Measurements from ENCODE around the gene CENPO. TPM values are rescaled to one million over a fixed set of nuclear protein-coding genes. Genes with fewer than 3 reads are reported as not detected.

Gene CENPO
- total and polyA plus RNA-seq, 2 experiments from 2014 or later = 6.1 to 16.1 TPM

DNA sequence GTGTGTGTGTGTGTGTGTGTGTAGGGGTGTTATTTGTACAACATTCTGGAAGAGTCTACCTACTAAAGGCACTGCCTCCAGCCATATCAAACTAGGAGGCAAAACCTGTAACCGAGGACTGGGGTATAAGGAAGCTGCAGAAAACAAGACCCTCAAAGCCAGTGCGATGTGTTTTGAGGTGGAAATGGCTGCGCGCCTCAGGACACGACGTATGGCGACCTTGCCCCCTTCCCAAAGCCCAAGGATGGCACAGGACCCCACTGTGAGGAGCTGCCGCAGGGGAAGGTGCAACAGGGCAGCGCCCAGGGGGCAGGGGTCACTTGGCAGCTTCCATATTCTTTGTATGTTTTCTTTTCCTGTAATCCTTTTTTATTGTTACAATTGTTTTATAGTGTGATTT lies 59.8 kb downstream of the CENPO start:
- Histone ChIP-seq H3K9me3 (ENCODE audit: low read depth) (no peaks in the 10 kb centered on the region), H3K4me3 (no peak overlapping the region), H3K27me3 (no peaks in the 10 kb centered on the region), H3K36me3 (no peaks in the 10 kb centered on the region), H3K27ac (no peak overlapping the region), H3K4me1 (ENCODE audit: low read depth) (no peaks in the 10 kb centered on the region)
- no peak for DNase-seq (ENCODE audit: low read depth in 1 of 2, low spot score in 1 of 2)
- TF ChIP-seq, protein P1, sequence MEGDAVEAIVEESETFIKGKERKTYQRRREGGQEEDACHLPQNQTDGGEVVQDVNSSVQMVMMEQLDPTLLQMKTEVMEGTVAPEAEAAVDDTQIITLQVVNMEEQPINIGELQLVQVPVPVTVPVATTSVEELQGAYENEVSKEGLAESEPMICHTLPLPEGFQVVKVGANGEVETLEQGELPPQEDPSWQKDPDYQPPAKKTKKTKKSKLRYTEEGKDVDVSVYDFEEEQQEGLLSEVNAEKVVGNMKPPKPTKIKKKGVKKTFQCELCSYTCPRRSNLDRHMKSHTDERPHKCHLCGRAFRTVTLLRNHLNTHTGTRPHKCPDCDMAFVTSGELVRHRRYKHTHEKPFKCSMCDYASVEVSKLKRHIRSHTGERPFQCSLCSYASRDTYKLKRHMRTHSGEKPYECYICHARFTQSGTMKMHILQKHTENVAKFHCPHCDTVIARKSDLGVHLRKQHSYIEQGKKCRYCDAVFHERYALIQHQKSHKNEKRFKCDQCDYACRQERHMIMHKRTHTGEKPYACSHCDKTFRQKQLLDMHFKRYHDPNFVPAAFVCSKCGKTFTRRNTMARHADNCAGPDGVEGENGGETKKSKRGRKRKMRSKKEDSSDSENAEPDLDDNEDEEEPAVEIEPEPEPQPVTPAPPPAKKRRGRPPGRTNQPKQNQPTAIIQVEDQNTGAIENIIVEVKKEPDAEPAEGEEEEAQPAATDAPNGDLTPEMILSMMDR (IDR thresholded peaks at IDR 0.05; ENCODE audit: low read depth, low read length) = no peak

DNA sequence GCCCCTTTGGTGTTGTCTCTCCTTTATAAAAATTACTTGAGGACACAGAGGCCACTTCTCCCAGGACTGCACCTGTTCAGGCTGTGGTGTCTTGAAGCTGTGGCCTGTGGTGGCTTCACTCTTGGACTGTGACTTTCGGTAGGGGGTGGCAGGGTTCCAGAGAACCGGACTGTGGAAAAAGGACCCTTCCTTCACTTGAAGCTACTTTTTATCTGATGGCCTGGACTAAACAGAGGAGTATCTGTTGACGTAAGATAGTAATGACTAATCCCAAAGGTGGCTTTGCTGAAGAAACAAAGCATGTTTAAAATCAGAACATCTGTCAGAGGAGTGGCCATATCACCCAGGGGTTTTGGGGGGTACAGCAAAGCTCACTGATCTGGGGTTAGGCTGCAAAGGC lies 60.8 kb downstream of the CENPO start:
- Histone ChIP-seq H3K4me1 (ENCODE audit: low read depth) (no peaks in the 10 kb centered on the region), H3K9me3 (ENCODE audit: low read depth) (no peaks in the 10 kb centered on the region), H3K4me3 (no peak overlapping the region), H3K27me3 (no peaks in the 10 kb centered on the region), H3K27ac (no peak overlapping the region), H3K36me3 (no peaks in the 10 kb centered on the region)
- no peak for DNase-seq (ENCODE audit: low read depth in 1 of 2, low spot score in 1 of 2)
- TF ChIP-seq, protein P1 (IDR thresholded peaks at IDR 0.05; ENCODE audit: low read depth, low read length) = no peak

DNA sequence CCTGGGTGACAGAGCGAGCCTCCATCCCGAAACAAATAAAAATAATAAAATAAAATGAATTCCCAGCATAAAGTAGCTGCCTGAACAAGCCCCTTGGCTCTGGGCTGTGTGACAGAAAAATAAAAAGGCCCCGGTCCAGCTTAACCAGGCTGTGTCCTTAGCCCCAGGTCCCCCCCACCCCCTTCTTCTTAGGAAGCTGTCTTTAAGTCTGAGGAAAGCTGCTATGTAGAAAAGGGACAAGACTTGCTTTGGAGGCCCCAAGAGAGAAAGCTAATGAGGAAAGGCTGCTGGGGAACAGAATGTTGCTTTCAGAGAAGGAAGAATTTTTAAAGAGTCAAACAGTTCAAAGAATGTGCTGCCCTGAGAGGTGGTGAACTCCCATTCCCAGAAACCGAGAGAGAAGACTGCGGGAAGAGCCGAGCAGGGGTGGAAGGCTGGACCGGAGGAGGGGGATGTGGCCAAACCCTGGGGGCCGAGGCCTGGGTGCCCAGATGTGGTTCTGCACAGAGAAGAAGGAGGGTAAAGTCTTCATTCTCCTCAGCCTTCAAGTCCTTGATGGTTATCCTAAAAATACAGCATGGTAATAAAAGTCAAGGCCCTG lies 61.9 kb downstream of the CENPO start:
- Histone ChIP-seq H3K36me3 (no peaks in the 10 kb centered on the region), H3K4me1 (ENCODE audit: low read depth) (no peaks in the 10 kb centered on the region), H3K4me3 (no peak overlapping the region), H3K9me3 (ENCODE audit: low read depth) (no peaks in the 10 kb centered on the region), H3K27me3 (no peaks in the 10 kb centered on the region), H3K27ac (no peak overlapping the region)
- TF ChIP-seq, protein P1 (IDR thresholded peaks at IDR 0.05; ENCODE audit: low read depth, low read length) = no peak
- no peak for DNase-seq (ENCODE audit: low read depth in 1 of 2, low spot score in 1 of 2)

DNA sequence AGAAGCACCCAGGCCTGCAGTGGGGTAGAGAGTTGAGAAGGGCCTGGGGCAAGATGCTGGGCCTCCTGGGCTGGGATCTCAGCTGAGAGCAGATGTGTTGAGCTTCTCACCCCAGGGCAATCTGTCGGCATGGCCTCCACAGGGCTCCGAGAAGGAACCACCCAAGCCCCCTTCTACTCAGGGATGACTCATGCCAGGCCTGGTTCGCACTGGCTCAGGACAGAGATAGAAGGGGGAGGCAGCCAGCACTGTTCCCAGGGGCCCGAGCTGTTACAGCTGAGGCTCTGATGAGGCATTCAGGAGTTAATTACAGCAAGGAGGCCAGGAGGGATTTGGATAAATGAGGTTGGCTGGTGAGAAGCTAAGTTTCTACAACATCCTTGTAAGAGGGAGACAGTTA lies 62.5 kb downstream of the CENPO start:
- H3K36me3 ChIP-seq = no peaks in the 10 kb centered on the region
- H3K27ac ChIP-seq = no peak overlapping the region
- H3K4me1 ChIP-seq (ENCODE audit: low read depth) = no peaks in the 10 kb centered on the region
- DNase-seq (ENCODE audit: low read depth in 1 of 2, low spot score in 1 of 2) = peak in 1 of 2 donors; percentile 70
- H3K27me3 ChIP-seq = no peaks in the 10 kb centered on the region
- H3K9me3 ChIP-seq (ENCODE audit: low read depth) = no peaks in the 10 kb centered on the region
- no peak overlapping the region for H3K4me3 ChIP-seq
- TF ChIP-seq, protein P1 (IDR thresholded peaks at IDR 0.05; ENCODE audit: low read depth, low read length) = no peak

DNA sequence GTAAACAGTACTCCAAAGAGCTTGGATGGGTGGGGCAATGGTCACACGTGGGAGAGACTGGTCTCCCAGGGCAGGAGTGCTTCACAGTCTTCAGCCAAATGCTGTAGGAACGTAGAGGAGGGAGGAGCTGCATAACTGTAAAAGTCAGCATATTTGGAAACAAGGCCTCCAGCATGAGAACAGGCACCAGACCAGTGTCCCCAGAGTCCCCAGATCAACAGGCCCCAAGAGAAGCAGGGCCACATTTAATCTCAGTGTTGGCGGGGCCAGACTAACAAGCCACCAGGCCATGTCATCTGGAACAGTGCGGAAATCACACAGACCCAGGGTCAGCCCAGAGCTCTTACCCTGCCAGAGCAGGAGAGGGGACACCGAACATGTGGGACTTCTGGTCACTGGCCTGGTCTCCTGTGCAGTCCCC lies 63.6 kb downstream of the CENPO start:
- Histone ChIP-seq H3K9me3 (ENCODE audit: low read depth) (no peaks in the 10 kb centered on the region), H3K36me3 (no peaks in the 10 kb centered on the region), H3K27ac (no peak overlapping the region), H3K4me1 (ENCODE audit: low read depth) (no peaks in the 10 kb centered on the region), H3K4me3 (no peak overlapping the region), H3K27me3 (no peaks in the 10 kb centered on the region)
- peak in 1 of 2 donors; percentile 26 for DNase-seq (ENCODE audit: low read depth in 1 of 2, low spot score in 1 of 2)
- TF ChIP-seq, protein P1 (IDR thresholded peaks at IDR 0.05; ENCODE audit: low read depth, low read length) = no peak

Measured in cardiac muscle cell (in vitro differentiated cells and primary cell).